ENCODE results near the gene SLC18A2. TPM values are rescaled to one million over a fixed set of nuclear protein-coding genes. Genes with fewer than 3 reads are reported as not detected.

SLC18A2 gene
- polyA plus RNA-seq, 2 of the 4 experiments (the other 2 are of a cell fraction): 0.03 to 0.09 TPM

DNA sequence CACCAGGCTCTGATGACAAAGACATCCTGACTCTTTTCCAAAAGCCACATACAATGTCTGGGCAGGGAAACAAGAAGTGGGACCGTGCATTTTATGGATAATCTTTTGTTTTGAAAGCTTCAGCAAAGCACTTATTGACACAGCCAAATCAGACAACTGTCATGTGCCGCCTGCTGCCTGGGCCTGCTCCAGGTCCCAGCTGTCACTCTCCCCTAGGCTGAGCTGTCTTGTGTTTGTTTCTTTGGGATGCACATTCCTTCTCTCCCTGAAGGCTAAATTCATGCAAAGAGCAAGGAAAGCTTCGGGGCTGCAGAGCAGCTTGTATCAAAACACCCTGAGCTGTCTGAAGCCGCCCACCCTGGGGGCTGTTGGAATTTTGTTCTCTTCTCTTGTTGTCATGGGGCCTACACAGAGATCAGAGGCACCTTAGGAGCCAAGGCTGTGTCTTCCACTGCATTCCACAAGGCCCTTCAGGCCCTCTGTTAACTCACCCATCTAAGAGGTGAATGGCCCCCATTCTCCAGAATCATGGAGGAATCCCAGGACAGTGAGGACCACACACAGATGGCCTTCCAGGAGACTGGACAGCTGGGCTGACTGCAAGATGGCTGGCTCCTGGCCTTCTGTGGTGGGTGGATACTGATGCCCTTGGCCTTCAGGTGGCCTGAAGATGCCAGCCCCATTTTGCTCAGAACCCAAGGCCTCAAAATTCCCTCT is 17.8 kb upstream of the SLC18A2 start:
- ChIA-PET CTCF (interaction anchor here (0.8 to 6.6 kb wide), 7 partner anchors 9 to 1019 kb away, joined by 3 to 43 read pairs (median 3); no protein-coding TSS in a partner anchor), POLR2A (no interaction called here)
- WGBS (ENCODE audit: missing lambda C conversion rate): 78% methylated on average over 4 of the region's 4 CpGs

GRCh38 chr10:117223693-117224430 is 17.1 kb upstream of the SLC18A2 start:
- WGBS (ENCODE audit: missing lambda C conversion rate): 73% methylated on average over 7 of the region's 7 CpGs
- FAIRE-seq: no peak
- Histone ChIP-seq H3K4me3 (no peak overlapping the region), H3K9me3 (no peaks in the 10 kb centered on the region), H3K27ac (no peak overlapping the region), H3K4me2 (no peak overlapping the region), H3K4me1 (peaks cover 27% of the 10 kb centered on the region)
- ChIA-PET CTCF (interaction anchor here (1.2 to 6.6 kb wide), 4 partner anchors 92 to 1018 kb away, joined by 3 to 43 read pairs (median 3); no protein-coding TSS in a partner anchor), POLR2A (no interaction called here)
- TF ChIP-seq KDM5A (IDR thresholded peaks at IDR 0.05) (no peak), ZNF302 (CRISPR knock-in tag; IDR thresholded peaks at IDR 0.05) (no peak), SREBF2 (IDR thresholded peaks at IDR 0.05) (no peak), BHLHE40 (IDR thresholded peaks at IDR 0.05; ENCODE audit: low read depth, low read length) (no peak), ZSCAN20 (CRISPR knock-in tag; IDR thresholded peaks at IDR 0.05) (no peak), RCOR1 (IDR thresholded peaks at IDR 0.05; ENCODE audit: low read depth, low read length) (no peak), CBX8 (IDR thresholded peaks at IDR 0.05) (no peak)
- TF ChIP-seq, protein P1, sequence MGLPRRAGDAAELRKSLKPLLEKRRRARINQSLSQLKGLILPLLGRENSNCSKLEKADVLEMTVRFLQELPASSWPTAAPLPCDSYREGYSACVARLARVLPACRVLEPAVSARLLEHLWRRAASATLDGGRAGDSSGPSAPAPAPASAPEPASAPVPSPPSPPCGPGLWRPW (IDR thresholded peaks at IDR 0.05): no peak
- DNase-seq (ENCODE audit: low read depth in 1 of 2, low spot score in 1 of 2): no peak
- no peak for ATAC-seq

More for the DNA sequence above, 17.8 kb upstream of the SLC18A2 start:
- H3K27ac ChIP-seq: peak overlapping the region in 1 of 2 experiments; percentile 80; a peak in 2 of 6 replicates
- H3K4me3 ChIP-seq: no peak overlapping the region
- no peaks in the 10 kb centered on the region for H3K9me3 ChIP-seq
- no peak overlapping the region for H3K4me2 ChIP-seq
- peaks cover 27% of the 10 kb centered on the region for H3K4me1 ChIP-seq
- TF ChIP-seq GATA3 (IDR thresholded peaks at IDR 0.05; ENCODE audit: borderline replicate concordance): no peak
- TF ChIP-seq ZSCAN20 (CRISPR knock-in tag; IDR thresholded peaks at IDR 0.05): no peak
- TF ChIP-seq FOXS1 (CRISPR knock-in tag; IDR thresholded peaks at IDR 0.05): no peak
- no peak for TF ChIP-seq NR3C1 (IDR thresholded peaks at IDR 0.05)
- TF ChIP-seq ZC3H11A (IDR thresholded peaks at IDR 0.05): no peak
- no peak for TF ChIP-seq ZNF302 (CRISPR knock-in tag; IDR thresholded peaks at IDR 0.05)
- TF ChIP-seq PBX3 (IDR thresholded peaks at IDR 0.05): no peak
- TF ChIP-seq CHD4 (IDR thresholded peaks at IDR 0.05; ENCODE audit: borderline replicate concordance): no peak
- ATAC-seq: no peak
- no peak for DNase-seq (ENCODE audit: low read depth in 1 of 2, low spot score in 1 of 2)
- no peak for FAIRE-seq

DNA sequence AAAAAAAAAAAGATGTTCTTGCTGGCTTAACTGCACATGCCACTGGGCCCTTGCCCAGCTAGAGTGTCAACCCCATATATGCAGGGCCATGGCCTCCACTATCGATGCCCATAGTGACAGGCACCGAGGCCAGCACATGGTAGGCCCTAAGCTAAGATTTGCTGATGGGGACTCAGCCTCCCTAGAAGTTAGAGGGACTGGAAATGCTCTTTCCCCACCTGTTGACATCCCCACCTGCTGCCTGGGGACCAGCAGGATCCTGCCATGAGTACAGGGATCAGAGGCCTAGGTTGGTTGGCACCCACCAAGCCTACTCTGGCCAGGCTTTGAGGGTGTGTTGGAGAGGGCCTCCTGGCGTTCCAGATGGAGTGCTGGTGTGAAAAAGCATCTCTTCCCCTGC is 16.0 kb upstream of the SLC18A2 start:
- WGBS (ENCODE audit: missing lambda C conversion rate): 38% methylated on average over 1 of the region's 3 CpGs
- FAIRE-seq (no peak), DNase-seq (ENCODE audit: low read depth in 1 of 2, low spot score in 1 of 2) (no peak), ATAC-seq (no peak)
- Histone ChIP-seq H3K4me1 (peaks cover 27% of the 10 kb centered on the region), H3K4me2 (no peak overlapping the region), H3K27ac (no peak overlapping the region), H3K9me3 (no peaks in the 10 kb centered on the region), H3K4me3 (no peak overlapping the region)
- ChIA-PET CTCF (interaction anchor here (0.7 to 6.6 kb wide), 3 partner anchors 8 to 94 kb away, joined by 3 to 43 read pairs (median 37); no protein-coding TSS in a partner anchor), POLR2A (no interaction called here)
- TF ChIP-seq, protein P2, sequence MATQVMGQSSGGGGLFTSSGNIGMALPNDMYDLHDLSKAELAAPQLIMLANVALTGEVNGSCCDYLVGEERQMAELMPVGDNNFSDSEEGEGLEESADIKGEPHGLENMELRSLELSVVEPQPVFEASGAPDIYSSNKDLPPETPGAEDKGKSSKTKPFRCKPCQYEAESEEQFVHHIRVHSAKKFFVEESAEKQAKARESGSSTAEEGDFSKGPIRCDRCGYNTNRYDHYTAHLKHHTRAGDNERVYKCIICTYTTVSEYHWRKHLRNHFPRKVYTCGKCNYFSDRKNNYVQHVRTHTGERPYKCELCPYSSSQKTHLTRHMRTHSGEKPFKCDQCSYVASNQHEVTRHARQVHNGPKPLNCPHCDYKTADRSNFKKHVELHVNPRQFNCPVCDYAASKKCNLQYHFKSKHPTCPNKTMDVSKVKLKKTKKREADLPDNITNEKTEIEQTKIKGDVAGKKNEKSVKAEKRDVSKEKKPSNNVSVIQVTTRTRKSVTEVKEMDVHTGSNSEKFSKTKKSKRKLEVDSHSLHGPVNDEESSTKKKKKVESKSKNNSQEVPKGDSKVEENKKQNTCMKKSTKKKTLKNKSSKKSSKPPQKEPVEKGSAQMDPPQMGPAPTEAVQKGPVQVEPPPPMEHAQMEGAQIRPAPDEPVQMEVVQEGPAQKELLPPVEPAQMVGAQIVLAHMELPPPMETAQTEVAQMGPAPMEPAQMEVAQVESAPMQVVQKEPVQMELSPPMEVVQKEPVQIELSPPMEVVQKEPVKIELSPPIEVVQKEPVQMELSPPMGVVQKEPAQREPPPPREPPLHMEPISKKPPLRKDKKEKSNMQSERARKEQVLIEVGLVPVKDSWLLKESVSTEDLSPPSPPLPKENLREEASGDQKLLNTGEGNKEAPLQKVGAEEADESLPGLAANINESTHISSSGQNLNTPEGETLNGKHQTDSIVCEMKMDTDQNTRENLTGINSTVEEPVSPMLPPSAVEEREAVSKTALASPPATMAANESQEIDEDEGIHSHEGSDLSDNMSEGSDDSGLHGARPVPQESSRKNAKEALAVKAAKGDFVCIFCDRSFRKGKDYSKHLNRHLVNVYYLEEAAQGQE (IDR thresholded peaks at IDR 0.05): no peak
- TF ChIP-seq HOXA7 (CRISPR knock-in tag; IDR thresholded peaks at IDR 0.05) (no peak), GATA3 (IDR thresholded peaks at IDR 0.05; ENCODE audit: borderline replicate concordance) (no peak), HOXB5 (CRISPR knock-in tag; IDR thresholded peaks at IDR 0.05) (no peak), PBX3 (IDR thresholded peaks at IDR 0.05) (no peak), EHMT2 (IDR thresholded peaks at IDR 0.05; ENCODE audit: low read depth) (no peak), ATOH8 (CRISPR knock-in tag; IDR thresholded peaks at IDR 0.05; ENCODE audit: low read depth) (no peak), ESRRA (IDR thresholded peaks at IDR 0.05; ENCODE audit: borderline replicate concordance, low read length) (no peak), SMC3 (IDR thresholded peaks at IDR 0.05) (no peak), ZSCAN20 (CRISPR knock-in tag; IDR thresholded peaks at IDR 0.05) (no peak), EP300 (IDR thresholded peaks at IDR 0.05) (no peak)

Data from A549 (cell line).